HG03066 (cell line): ENCODE data around the gene CAPN15.
"Not testable (repeated sequence)": the region's sequence is repeated elsewhere in the genome, so short reads cannot be mapped to it uniquely, and the experiment has no call there.

Experiments
- ATAC-seq: cut with Tn5 transposase; IDR thresholded peaks from one replicate; pipeline ENCODE4 v1.9.1; 2021; ENCODE audit warnings: low read depth; ENCODE audit not compliant: unreplicated experiment

CAPN15 gene

GRCh38 chr16:588889-589657 is 61.6 kb downstream of the CAPN15 start:
- peak; percentile 71 for ATAC-seq

- ATAC-seq = peak; percentile 71
These were observed 62.2 kb downstream of the CAPN15 start, which contains the start of gene RAB40C for GRCh38 chr16:589658-590187. Gene RAB40C, plus strand, starts transcription at chr16:590066. Its CDS starts 226 bp downstream, at chr16:590292.

GRCh38 chr16:590188-590814 is 62.8 kb downstream of the CAPN15 start:
- ATAC-seq = peak; percentile 2

GRCh38 chr16:590815-591200 is 63.3 kb downstream of the CAPN15 start:
- no peak for ATAC-seq

GRCh38 chr16:591231-591630 is 63.7 kb downstream of the CAPN15 start:
- no peak for ATAC-seq

GRCh38 chr16:591892-592517 is 64.5 kb downstream of the CAPN15 start:
- ATAC-seq = no peak

GRCh38 chr16:592518-593306 is 65.2 kb downstream of the CAPN15 start:
- no peak for ATAC-seq

GRCh38 chr16:593406-593805 is 65.9 kb downstream of the CAPN15 start:
- no peak for ATAC-seq

- ATAC-seq = no peak
These were observed 66.3 kb downstream of the CAPN15 start for GRCh38 chr16:593807-594206.

GRCh38 chr16:595094-595528 is 67.6 kb downstream of the CAPN15 start:
- ATAC-seq = no peak

GRCh38 chr16:595942-596735 is 68.6 kb downstream of the CAPN15 start:
- no peak for ATAC-seq

GRCh38 chr16:596736-597060 is 69.2 kb downstream of the CAPN15 start:
- ATAC-seq = no peak

- not testable (repeated sequence) for ATAC-seq
These were observed 70.1 kb downstream of the CAPN15 start for GRCh38 chr16:597655-598054.

- no peak for ATAC-seq
These were observed 71.6 kb downstream of the CAPN15 start for GRCh38 chr16:598823-599739.

- no peak for ATAC-seq
These were observed 73.3 kb downstream of the CAPN15 start for GRCh38 chr16:600781-601180.

GRCh38 chr16:603933-604332 is 76.4 kb downstream of the CAPN15 start:
- ATAC-seq = no peak
